ENCODE measurements around the gene ERLEC1.
A peak's percentile ranks its signal among the peaks of the same experiment; 100 is the strongest.
"Not testable (repeated sequence)": the region's sequence is repeated elsewhere in the genome, so short reads cannot be mapped to it uniquely, and the experiment has no call there.

ERLEC1 gene

GRCh38 chr2:53784436-53784835, 2.4 kb upstream of the ERLEC1 start:
- no peak for DNase-seq

- no peak for DNase-seq
Measured at GRCh38 chr2:53785366-53785765, 1.5 kb upstream of the ERLEC1 start.

- peak in 1 of 4 experiments; percentile 2 for DNase-seq
Measured at GRCh38 chr2:53786352-53786704, 516 bp upstream of the ERLEC1 start.

- no peak for DNase-seq
Measured at GRCh38 chr2:53787614-53788289, 908 bp downstream of the ERLEC1 start.

GRCh38 chr2:53793261-53793660, 6.4 kb downstream of the ERLEC1 start:
- no peak for DNase-seq

- DNase-seq, result no peak
Measured at GRCh38 chr2:53793821-53794220, 7.0 kb downstream of the ERLEC1 start.

GRCh38 chr2:53801547-53801946, 14.7 kb downstream of the ERLEC1 start:
- DNase-seq, result no peak

- DNase-seq, result no peak
Measured at GRCh38 chr2:53802617-53803151, 15.8 kb downstream of the ERLEC1 start.

GRCh38 chr2:53811601-53812000, 24.8 kb downstream of the ERLEC1 start:
- DNase-seq, result no peak

- DNase-seq, result no peak
Measured at GRCh38 chr2:53813151-53813550, 26.3 kb downstream of the ERLEC1 start.

GRCh38 chr2:53818854-53819435, 32.1 kb downstream of the ERLEC1 start:
- DNase-seq, result no peak

GRCh38 chr2:53819634-53820033, 32.8 kb downstream of the ERLEC1 start:
- no peak for DNase-seq

- DNase-seq, result no peak
Measured at GRCh38 chr2:53820048-53820447, 33.2 kb downstream of the ERLEC1 start.

- DNase-seq, result no peak
Measured at GRCh38 chr2:53820711-53821110, 33.9 kb downstream of the ERLEC1 start.

- DNase-seq, result no peak
Measured at GRCh38 chr2:53821810-53822209, 35.0 kb downstream of the ERLEC1 start.

GRCh38 chr2:53823639-53824038, 36.8 kb downstream of the ERLEC1 start:
- not testable (repeated sequence) for DNase-seq

GRCh38 chr2:53826030-53826410, 39.2 kb downstream of the ERLEC1 start:
- no peak for DNase-seq

GRCh38 chr2:53826587-53827397, 39.9 kb downstream of the ERLEC1 start:
- no peak for DNase-seq

- DNase-seq, result no peak
Measured at GRCh38 chr2:53827398-53828175, 40.7 kb downstream of the ERLEC1 start.

GRCh38 chr2:53828331-53828730, 41.5 kb downstream of the ERLEC1 start:
- no peak for DNase-seq

- DNase-seq, result no peak
Measured at GRCh38 chr2:53829273-53829979, 42.6 kb downstream of the ERLEC1 start.

GRCh38 chr2:53829980-53830290, 43.1 kb downstream of the ERLEC1 start:
- not testable (repeated sequence) for DNase-seq

- DNase-seq, result no peak
Measured at GRCh38 chr2:53840580-53840979, 53.7 kb downstream of the ERLEC1 start.
